ENCODE measurements around the gene MFAP4.

MFAP4 gene

GRCh38 chr17:19385521-19385983 is 1.4 kb downstream of the MFAP4 start:
- no peak for DNase-seq (ENCODE audit: low read depth)

DNA sequence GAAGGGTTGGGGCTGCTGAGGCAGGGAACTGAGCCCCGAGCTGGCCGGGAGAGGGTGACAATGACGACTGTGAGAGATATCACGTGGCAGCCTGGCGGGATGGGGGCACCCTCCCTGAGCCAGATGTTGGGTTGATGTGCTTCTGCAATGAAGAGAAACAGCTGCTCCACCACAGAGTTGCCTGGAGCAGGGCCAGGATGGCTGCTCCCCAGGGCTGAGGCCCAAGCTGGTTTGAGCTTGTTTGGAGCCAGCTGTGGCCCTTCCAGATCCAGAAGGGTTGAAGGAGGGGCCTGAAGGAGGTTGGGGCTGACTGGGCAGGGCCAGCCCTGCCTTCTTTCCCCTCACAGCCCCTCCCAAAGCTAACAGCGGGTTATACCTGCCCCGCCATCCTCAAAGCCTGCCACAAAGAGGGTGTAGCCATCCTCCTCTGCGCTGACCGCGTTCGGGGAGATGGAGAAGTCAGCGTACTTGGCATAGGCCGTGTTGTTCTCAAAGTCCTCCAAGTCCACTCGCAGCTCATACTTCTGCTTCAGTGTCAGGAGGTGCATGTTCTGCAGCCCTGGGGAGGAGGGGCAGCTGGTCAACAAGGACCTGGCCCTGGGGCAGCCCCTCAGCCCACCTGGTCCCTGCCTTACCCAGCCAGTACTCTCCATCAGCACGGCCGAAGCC is 2.1 kb downstream of the MFAP4 start:
- DNase-seq (ENCODE audit: low read depth): no peak

GRCh38 chr17:19383681-19384470 is 3.1 kb downstream of the MFAP4 start:
- no peak for DNase-seq (ENCODE audit: low read depth)

GRCh38 chr17:19382531-19383444 is 4.2 kb downstream of the MFAP4 start:
- DNase-seq (ENCODE audit: low read depth): no peak

- no peak for DNase-seq (ENCODE audit: low read depth)
Measured at GRCh38 chr17:19381741-19382444, 5.1 kb downstream of the MFAP4 start.

- DNase-seq (ENCODE audit: low read depth): no peak
Measured at GRCh38 chr17:19381361-19381740, 5.6 kb downstream of the MFAP4 start.

DNA sequence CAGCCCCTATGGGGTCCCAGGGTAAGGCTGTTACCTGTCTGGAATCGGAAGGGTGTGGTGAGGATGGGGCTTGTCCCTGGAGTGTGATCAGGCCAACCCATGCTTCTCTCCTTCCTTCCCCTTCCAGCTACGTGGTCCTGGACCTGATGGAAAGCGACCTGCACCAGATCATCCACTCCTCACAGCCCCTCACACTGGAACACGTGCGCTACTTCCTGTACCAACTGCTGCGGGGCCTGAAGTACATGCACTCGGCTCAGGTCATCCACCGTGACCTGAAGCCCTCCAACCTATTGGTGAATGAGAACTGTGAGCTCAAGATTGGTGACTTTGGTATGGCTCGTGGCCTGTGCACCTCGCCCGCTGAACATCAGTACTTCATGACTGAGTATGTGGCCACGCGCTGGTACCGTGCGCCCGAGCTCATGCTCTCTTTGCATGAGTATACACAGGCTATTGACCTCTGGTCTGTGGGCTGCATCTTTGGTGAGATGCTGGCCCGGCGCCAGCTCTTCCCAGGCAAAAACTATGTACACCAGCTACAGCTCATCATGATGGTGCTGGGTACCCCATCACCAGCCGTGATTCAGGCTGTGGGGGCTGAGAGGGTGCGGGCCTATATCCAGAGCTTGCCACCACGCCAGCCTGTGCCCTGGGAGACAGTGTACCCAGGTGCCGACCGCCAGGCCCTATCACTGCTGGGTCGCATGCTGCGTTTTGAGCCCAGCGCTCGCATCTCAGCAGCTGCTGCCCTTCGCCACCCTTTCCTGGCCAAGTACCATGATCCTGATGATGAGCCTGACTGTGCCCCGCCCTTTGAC is 6.3 kb downstream of the MFAP4 start:
- no peak for DNase-seq (ENCODE audit: low read depth)

DNA sequence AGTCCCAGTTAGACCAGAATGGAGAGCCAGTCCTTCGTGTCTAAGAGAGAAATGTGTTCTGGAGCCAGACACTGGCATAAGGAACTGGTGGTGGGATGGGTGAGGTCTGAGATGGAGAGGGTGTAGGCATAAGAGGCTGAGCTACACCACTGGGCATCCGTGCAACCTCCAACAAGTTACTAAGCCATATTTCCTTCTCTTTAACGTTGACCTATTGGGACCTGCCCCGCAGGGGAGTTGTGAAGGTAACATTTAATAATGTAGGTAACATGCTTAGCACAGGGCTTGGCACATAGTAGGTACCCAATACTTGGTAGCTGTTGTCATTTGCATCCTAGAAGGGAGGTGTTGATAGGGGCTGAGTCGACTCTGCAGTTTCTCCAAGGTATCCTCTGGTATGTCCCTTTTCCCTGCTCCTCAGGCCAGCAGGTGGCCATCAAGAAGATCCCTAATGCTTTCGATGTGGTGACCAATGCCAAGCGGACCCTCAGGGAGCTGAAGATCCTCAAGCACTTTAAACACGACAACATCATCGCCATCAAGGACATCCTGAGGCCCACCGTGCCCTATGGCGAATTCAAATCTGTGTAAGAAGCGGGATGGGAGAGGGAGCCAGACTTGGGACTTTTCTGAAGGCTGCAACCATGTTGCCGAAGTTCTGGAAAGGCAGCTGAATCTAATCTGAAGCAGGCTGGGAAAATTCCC is 7.5 kb downstream of the MFAP4 start:
- DNase-seq (ENCODE audit: low read depth): no peak

GRCh38 chr17:19378416-19379360 is 8.3 kb downstream of the MFAP4 start, which contains the start of gene MAPK7:
TSS of gene MAPK7 (plus strand) at chr17:19378498. CDS start at chr17:19378901, 403 bp downstream.
- peak; percentile 13 for DNase-seq (ENCODE audit: low read depth)

DNA sequence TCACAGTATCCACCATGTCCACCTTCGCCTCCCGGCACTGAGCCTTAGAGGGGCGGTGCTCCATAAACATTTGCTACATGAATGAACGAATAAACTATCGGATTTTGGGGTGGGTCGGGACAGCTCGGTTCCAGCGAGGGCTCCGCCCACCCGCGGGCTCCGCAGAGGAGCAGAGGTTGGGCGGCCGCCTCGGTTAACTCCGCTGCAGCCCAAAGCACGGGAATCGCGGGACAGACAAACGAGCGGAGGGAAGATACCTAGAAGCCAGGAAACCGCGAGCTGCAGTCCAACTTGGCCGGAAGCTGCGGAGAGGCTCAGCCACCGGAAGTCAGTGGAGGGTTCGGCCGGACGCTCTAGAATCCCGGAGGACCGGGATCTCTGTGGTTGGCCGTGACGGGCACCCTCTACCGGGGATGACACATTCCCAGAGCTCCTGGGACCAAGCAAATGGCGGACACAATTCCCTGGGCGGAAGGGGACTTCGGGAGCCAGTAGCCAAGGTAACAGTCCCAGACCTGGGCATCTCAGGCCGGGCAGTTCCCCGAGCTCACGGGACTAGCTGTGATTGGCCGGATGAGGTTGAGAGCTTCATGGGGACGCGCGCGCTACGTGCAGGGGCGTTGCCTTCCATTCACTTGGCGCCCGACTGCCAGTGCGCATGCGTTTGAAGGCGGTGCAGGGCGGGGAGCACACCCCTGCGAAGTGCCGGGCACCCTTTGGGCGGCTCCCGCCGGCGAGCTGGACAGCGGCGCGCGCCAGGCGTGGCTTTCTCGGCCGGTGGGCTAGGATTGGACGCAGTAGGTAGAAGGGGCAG is 9.2 kb downstream of the MFAP4 start:
- DNase-seq (ENCODE audit: low read depth): peak; percentile 98

DNA sequence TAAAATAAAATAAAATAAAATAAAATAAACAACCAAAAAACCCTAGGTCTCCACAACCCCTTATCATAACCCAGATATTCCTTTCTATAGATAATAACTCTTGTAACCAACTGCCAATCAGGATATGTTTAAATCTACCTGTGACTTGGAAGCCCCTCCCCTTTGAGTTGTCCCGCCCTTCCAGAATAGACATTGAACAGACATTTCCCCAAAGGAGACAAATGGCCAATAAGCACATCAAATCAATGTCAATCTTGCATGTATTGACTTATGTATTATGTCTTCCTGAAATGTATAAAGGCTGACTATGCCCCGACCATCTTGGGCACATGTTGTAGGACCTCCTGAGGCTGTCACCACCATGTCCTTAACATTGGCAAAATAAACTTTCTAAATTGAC is 10.2 kb downstream of the MFAP4 start:
- DNase-seq (ENCODE audit: low read depth): peak; percentile 26

DNA sequence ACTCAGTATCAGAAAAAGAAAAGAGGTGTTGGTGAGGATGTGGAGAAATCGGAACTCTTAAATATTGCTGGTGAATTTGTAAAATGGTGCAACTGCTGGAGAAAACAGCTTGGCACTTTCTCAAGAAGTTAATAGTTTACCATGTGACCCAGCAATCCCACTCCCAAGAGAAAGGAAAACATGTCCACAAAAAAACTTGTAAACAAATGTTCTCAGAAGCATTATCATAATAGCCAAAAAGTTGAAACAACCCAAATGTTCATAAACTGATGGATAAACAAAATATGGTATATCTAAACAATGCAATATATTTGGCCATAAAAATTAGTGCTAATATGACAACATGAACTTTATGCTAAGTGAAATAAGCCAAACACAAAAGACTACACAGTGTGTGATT is 11.3 kb downstream of the MFAP4 start:
- DNase-seq (ENCODE audit: low read depth): no peak

DNA sequence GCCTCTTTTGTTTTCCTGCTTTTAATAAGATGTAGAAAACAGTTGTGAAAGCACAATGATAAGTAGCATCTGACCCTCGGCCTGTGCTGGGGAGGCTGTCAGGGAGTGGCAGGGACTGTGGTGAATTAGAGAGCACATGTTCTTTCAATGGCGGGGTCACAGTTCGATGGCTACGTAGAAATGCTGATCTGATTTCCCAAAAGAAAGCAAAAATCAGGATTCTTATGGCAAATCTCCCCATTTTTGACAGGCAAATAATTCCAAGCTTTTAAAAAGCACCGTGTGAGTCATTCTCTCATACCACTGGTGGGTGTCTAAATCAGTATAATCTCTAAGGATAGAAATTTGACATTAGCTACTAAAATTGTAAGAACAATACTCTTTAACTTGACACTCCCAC is 12.9 kb downstream of the MFAP4 start:
- DNase-seq (ENCODE audit: low read depth): no peak

DNA sequence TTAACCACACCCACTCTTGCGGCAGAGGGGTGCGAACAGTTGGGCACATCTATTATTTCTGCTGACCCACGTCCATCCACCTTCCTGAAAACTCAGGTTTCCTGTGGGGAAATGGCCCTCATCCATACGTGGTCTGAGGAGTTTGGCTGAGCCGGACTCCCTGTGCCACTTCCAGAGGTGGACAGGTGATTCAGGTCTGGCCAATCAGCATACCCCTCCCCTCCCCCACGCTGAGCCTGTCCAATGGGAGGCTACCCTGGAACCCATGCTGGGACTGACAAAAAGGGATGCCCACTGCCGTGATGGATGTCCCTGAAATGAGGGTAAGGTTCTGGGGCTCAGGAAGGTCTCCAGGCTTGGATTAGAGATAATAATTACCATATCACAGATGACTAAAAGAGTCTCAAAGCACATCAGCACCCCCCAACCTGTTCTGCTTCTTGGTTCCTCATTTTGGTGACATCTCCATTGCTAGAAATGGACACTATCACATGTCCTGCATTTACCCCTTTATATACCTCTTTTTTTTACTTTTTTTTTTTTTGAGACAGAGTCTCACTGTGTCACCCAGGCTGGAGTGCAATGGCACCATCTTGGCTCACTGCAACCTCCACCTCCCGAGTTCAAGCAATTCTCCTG is 14.0 kb downstream of the MFAP4 start:
- no peak for DNase-seq (ENCODE audit: low read depth)

DNA sequence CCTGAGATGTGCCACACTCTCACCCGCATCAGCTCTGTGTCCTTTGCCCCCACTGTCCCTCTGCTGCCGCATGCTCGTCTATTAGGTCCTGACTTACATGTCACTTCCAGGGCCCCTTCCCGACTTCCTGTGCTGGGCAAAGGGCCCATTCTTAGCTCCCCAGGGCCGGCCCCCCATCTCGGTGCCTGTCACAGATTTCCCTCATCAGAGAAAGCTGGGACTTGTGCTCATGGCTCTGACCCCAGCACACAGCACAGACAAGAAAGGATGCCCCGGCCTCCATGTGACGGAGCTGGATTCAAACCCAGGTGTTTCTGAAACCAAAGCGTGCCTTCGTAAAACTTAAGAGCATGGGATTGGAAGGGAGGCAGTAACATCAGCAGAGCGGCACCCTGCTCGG is 14.6 kb downstream of the MFAP4 start:
- DNase-seq (ENCODE audit: low read depth): no peak

GRCh38 chr17:19372011-19372370 is 15.0 kb downstream of the MFAP4 start:
- no peak for DNase-seq (ENCODE audit: low read depth)

DNA sequence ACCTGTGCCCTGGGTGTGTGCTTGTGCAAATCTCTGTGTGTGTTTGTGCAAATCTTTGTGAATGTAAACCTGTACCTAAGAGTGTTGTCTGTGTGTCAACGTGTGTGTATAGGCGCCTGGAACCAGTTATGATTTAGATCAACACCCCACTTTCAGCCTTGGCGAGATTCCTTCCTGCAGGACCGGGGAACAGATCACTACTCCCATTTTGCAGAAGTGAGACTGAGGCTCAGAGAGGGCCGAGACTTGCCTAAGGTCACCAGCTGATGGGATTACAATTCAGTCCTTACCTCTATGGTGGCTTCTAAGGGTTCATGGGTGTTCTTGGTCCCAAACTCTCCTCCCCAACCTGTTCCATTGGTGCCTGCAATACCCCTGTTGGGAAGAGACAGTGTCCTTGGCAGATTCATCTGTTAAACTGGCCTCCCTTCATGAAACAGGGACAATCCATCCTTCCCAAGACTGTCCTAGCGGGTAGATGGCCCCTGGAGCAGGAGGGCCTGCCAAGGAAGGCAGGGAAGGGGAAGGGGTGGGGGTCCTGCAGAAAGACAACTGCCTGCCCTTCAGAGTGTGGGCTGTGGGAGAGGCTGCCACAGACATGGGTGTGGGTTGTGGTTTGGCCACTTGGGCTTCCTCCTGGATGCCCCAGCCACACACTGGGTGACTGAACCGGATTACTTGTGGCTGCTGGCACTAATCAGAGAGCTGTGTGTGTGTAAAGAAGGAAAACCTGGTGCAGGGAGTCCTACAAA is 15.6 kb downstream of the MFAP4 start:
- no peak for DNase-seq (ENCODE audit: low read depth)
